Measurements from ENCODE around the gene PCOLCE2. TPM values are rescaled to one million over a fixed set of nuclear protein-coding genes. Genes with fewer than 3 reads are reported as not detected.
A peak's percentile ranks its signal among the peaks of the same experiment; 100 is the strongest.

PCOLCE2 gene
- polyA plus RNA-seq, 1 donor = 1.6 TPM

DNA sequence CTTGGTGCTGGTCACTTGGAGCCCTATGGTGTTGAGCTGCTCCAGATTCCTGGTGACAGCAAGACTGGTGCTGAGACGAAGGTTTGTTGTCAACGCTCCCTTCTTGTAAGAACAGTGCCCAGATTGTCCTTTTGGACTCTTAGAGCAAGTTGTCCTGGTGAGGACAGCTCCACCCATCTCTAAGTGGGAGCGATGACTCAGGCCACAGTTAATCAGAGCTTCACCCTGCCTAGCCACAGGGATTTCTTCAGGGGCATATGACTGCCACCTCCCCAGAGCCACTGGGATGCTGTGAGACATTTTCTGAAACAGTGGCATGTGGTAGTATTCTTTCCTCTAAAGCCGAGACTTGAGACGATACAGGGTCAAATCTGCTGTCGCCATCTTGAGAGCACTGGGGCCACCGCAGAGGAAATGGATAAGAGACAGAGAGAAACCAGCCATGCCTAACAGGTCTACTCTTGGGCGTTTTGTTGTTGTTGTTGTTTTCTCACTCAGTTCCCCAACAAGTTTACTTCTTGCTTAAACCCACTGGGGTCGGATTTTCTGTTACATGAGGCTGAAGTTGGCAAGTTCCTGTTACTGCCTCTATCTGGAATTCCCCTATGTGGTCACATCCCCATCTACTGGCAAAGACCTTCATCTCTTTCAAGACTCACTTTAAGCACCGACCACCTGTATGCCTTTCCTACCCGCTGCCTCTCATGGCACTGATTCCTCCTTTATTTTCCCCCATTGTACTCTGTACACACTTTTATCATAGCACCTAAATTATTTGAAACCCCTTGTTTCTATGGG is 16.0 kb upstream of the PCOLCE2 start:
- Histone ChIP-seq H3K4me3 (ENCODE audit: low read length) (no peak overlapping the region), H3K27ac (ENCODE audit: low read length) (peak overlapping the region; percentile 26), H3K36me3 (ENCODE audit: control insufficient read depth, insufficient read depth, low read length) (no peaks in the 10 kb centered on the region), H3K27me3 (ENCODE audit: control insufficient read depth, insufficient read depth, low read length) (peaks cover 4% of the 10 kb centered on the region), H3K4me1 (ENCODE audit: control insufficient read depth, insufficient read depth, low read length) (peaks cover 4% of the 10 kb centered on the region), H3K9me3 (ENCODE audit: control insufficient read depth, low read depth, low read length) (no peaks in the 10 kb centered on the region)
- WGBS (ENCODE audit: insufficient coverage, low lambda C conversion rate) = 90% methylated on average over 4 of the region's 11 CpGs
- DNase-seq = peak; percentile 73 to 85

DNA sequence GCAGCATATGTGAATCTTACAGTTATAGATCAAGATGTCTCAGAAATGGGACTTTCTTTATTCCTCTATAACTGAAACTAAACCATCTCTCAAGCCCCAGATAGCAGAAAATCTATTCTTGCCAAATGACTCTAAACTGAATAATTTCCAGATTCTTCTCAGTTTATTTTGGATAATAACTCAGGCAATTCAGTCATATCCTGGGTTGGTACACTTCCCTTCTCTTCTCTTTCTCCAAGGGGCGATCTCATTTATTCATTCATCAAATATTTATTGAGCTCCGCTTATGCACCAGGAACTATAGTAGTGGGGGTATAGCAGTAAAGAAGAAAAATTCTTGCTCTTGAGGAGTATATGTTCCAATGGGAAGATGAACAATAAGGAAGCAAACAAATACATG is 13.5 kb upstream of the PCOLCE2 start:
- Histone ChIP-seq H3K27me3 (ENCODE audit: control insufficient read depth, insufficient read depth, low read length) (peaks cover 8% of the 10 kb centered on the region), H3K9me3 (ENCODE audit: control insufficient read depth, low read depth, low read length) (no peaks in the 10 kb centered on the region), H3K4me1 (ENCODE audit: control insufficient read depth, insufficient read depth, low read length) (peaks cover 4% of the 10 kb centered on the region), H3K36me3 (ENCODE audit: control insufficient read depth, insufficient read depth, low read length) (no peaks in the 10 kb centered on the region), H3K27ac (ENCODE audit: low read length) (no peak overlapping the region), H3K4me3 (ENCODE audit: low read length) (no peak overlapping the region)
- 100% methylated on average over 2 of the region's 2 CpGs for WGBS (ENCODE audit: insufficient coverage, low lambda C conversion rate)
- DNase-seq = no peak

DNA sequence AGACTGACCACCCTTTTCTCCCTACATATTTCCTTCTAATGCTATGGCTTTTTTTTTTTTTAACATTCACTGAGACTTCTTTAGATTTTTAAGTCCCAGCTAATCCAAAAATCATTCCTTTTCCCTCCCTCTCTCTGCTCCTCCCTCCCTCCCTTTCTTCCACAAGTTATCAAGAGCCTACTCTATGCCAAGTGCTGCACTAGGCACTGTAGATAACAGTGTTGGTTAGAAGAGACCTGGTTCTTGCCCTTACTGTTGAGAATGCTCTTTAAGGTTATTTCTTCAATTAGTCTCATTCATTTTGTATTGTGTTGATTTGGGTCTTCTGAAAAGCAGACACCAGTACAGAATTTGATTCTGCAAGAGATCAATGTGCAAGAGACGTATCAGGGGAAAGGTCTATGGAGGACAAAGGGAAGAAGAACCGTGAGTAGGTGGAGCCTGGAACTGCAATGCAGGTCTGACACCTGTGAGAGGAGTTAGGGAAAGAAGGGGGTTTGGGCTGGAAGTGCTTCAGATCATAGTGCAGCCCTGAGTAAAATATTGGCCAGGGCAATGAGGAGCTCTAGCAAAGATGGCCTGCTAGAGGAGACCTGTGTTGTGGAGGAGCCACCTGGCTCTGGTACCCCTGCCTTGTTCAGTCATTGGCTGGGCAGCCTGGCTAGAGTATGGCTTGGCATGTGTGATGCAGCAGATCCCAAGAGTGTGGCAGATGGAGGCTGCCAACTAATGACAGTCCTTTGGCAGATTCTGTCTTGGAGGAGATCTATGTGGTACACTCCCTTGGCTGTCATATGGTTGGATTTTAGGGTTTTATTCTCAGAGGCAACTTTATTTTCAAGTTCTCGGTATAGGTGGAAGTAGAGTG is 9.7 kb upstream of the PCOLCE2 start:
- Histone ChIP-seq H3K27me3 (ENCODE audit: control insufficient read depth, insufficient read depth, low read length) (peaks cover 8% of the 10 kb centered on the region), H3K4me3 (ENCODE audit: low read length) (no peak overlapping the region), H3K27ac (ENCODE audit: low read length) (no peak overlapping the region), H3K4me1 (ENCODE audit: control insufficient read depth, insufficient read depth, low read length) (no peaks in the 10 kb centered on the region), H3K9me3 (ENCODE audit: control insufficient read depth, low read depth, low read length) (no peaks in the 10 kb centered on the region), H3K36me3 (ENCODE audit: control insufficient read depth, insufficient read depth, low read length) (no peaks in the 10 kb centered on the region)
- DNase-seq = no peak
- WGBS (ENCODE audit: insufficient coverage, low lambda C conversion rate) = 100% methylated on average over 1 of the region's 3 CpGs

DNA sequence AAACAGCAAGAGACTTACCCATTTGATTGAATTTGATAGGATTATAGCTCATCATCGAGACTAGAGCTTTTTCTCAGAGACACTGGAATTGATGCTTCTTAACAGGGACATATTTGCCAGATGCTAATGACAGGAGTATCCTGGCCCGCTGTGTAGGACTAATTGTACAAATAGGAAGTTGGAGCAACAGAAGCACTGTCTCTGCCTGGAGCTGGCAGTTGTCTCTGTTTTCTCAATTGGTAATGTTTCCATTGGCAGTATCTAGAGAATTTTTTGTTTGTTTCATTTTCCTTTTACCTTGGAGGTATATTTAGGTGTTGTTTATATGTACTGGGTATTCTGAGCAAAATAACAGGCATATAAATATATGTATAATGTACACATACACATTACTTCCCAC is 8.9 kb upstream of the PCOLCE2 start:
- H3K27me3 ChIP-seq (ENCODE audit: control insufficient read depth, insufficient read depth, low read length) = peaks cover 8% of the 10 kb centered on the region
- no peak overlapping the region for H3K4me3 ChIP-seq (ENCODE audit: low read length)
- no peaks in the 10 kb centered on the region for H3K36me3 ChIP-seq (ENCODE audit: control insufficient read depth, insufficient read depth, low read length)
- DNase-seq = no peak
- WGBS (ENCODE audit: insufficient coverage, low lambda C conversion rate) = no CpG with 5 or more reads among the region's 2 CpGs
- H3K9me3 ChIP-seq (ENCODE audit: control insufficient read depth, low read depth, low read length) = no peaks in the 10 kb centered on the region
- no peaks in the 10 kb centered on the region for H3K4me1 ChIP-seq (ENCODE audit: control insufficient read depth, insufficient read depth, low read length)
- no peak overlapping the region for H3K27ac ChIP-seq (ENCODE audit: low read length)

DNA sequence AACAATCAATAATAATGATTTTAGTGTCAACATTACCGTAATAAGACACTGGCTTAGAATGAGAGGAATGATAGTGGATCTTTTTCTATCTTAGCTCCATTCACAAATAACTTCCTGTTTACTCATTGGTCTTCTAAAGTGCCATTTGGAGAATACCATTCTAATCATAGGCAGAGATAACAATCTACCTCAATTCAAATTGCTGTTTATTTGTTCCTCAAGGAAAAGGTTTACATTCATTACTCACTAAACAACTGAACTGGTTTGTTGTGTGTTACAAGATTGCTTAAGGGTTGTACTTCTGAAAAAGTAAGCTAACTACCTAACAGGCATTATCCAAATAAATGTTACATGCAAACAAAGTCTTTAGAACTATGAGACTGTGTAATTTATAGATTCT is 8.1 kb upstream of the PCOLCE2 start:
- no peak for DNase-seq
- no CpG with 5 or more reads among the region's 1 CpG for WGBS (ENCODE audit: insufficient coverage, low lambda C conversion rate)
- H3K27ac ChIP-seq (ENCODE audit: low read length) = no peak overlapping the region
- H3K27me3 ChIP-seq (ENCODE audit: control insufficient read depth, insufficient read depth, low read length) = peaks cover 14% of the 10 kb centered on the region
- H3K36me3 ChIP-seq (ENCODE audit: control insufficient read depth, insufficient read depth, low read length) = no peaks in the 10 kb centered on the region
- no peaks in the 10 kb centered on the region for H3K4me1 ChIP-seq (ENCODE audit: control insufficient read depth, insufficient read depth, low read length)
- H3K9me3 ChIP-seq (ENCODE audit: control insufficient read depth, low read depth, low read length) = no peaks in the 10 kb centered on the region
- no peak overlapping the region for H3K4me3 ChIP-seq (ENCODE audit: low read length)

DNA sequence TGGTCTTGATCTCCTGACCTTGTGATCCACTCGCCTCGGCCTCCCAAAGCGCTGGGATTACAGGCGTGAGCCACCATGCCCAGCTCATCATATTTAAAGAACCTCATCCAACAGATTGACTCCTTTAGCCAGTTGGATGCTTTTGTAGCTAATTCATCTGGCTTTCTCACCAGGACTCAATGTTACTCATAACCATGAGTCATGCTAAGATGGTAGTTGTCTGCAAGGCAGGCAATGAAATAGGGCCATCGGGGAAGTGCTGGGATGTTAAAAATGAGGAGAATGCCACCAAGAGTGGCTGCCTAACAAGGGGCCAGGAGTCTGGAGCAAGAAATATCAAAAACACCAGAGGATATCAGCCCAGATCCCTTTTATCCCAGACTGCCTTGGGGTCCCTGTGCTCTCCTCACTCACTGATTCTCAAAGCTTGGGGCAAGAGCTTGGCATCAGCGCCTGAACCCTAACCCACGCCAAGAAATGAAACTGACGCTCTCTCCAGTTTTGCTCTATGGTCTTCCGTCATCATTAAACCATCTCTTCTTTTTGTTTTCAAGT is 7.4 kb upstream of the PCOLCE2 start:
- no peaks in the 10 kb centered on the region for H3K36me3 ChIP-seq (ENCODE audit: control insufficient read depth, insufficient read depth, low read length)
- no peak for DNase-seq
- H3K27ac ChIP-seq (ENCODE audit: low read length) = no peak overlapping the region
- H3K4me3 ChIP-seq (ENCODE audit: low read length) = no peak overlapping the region
- H3K27me3 ChIP-seq (ENCODE audit: control insufficient read depth, insufficient read depth, low read length) = peaks cover 21% of the 10 kb centered on the region
- 97% methylated on average over 4 of the region's 9 CpGs for WGBS (ENCODE audit: insufficient coverage, low lambda C conversion rate)
- no peaks in the 10 kb centered on the region for H3K9me3 ChIP-seq (ENCODE audit: control insufficient read depth, low read depth, low read length)
- no peaks in the 10 kb centered on the region for H3K4me1 ChIP-seq (ENCODE audit: control insufficient read depth, insufficient read depth, low read length)

DNA sequence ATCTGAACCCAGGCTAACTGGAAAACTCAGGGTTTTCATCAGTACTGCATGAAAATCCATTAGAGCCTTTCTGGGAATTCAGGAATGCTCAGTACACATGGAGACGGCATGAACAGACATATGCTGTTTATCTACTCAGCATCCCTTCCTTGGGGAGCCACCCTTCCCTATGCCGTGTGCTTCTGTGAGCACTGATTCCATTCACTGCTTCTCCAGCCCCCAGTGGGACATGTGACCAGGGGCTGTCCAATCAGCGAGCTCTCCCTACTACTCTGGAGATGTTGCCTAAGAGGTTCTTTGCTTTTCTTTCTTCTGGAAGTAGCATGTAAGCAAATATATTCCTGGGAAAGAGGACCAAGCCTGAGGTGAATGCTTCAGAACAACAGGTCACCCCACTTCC is 5.6 kb upstream of the PCOLCE2 start:
- no peak overlapping the region for H3K27ac ChIP-seq (ENCODE audit: low read length)
- no CpG with 5 or more reads among the region's 3 CpGs for WGBS (ENCODE audit: insufficient coverage, low lambda C conversion rate)
- peaks cover 34% of the 10 kb centered on the region for H3K27me3 ChIP-seq (ENCODE audit: control insufficient read depth, insufficient read depth, low read length)
- H3K4me3 ChIP-seq (ENCODE audit: low read length) = no peak overlapping the region
- DNase-seq = no peak
- no peaks in the 10 kb centered on the region for H3K36me3 ChIP-seq (ENCODE audit: control insufficient read depth, insufficient read depth, low read length)
- H3K4me1 ChIP-seq (ENCODE audit: control insufficient read depth, insufficient read depth, low read length) = no peaks in the 10 kb centered on the region
- no peaks in the 10 kb centered on the region for H3K9me3 ChIP-seq (ENCODE audit: control insufficient read depth, low read depth, low read length)

DNA sequence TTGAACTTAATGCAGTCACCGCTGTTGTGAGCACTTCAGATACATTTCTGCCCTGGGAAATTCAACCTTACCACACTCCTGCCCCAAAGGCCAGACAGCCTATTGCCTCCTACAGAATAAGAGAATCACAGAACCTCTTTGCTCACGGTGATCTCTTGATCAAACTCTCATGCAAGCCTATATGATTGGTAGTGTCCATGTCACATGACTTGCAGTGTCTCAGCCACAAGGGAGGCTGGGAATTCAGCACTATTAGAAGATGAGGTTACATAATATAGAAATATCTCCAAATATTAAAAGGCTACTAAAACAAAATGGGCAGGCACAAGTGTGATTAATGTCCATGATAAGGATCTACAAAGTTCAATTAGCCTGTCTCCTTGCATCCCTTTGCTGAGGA is 3.8 kb upstream of the PCOLCE2 start:
- Histone ChIP-seq H3K4me1 (ENCODE audit: control insufficient read depth, insufficient read depth, low read length) (peaks cover 6% of the 10 kb centered on the region), H3K27ac (ENCODE audit: low read length) (no peak overlapping the region), H3K9me3 (ENCODE audit: control insufficient read depth, low read depth, low read length) (peaks cover 3% of the 10 kb centered on the region), H3K27me3 (ENCODE audit: control insufficient read depth, insufficient read depth, low read length) (peaks cover 44% of the 10 kb centered on the region), H3K36me3 (ENCODE audit: control insufficient read depth, insufficient read depth, low read length) (no peaks in the 10 kb centered on the region), H3K4me3 (ENCODE audit: low read length) (no peak overlapping the region)
- WGBS (ENCODE audit: insufficient coverage, low lambda C conversion rate) = no CpG with 5 or more reads among the region's 2 CpGs
- DNase-seq = no peak

DNA sequence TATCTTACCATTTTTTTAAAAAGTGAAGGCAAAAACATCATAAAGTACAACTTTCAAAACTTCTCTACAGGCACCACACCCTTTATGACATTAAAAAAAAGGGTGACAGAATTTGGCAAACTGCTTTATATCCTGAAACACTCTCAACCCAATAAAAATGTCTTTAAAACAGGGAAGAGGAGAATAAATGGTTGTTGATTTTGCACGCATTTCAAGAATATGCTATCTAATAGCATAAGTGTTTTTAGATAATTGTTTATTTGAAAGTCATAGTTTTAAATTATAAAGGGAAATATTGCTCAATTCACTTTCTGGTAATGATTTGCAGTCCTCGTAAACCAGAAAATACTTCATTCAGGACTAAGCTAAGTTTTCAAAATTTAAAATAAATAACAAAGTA is 1.7 kb upstream of the PCOLCE2 start:
- Histone ChIP-seq H3K27me3 (ENCODE audit: control insufficient read depth, insufficient read depth, low read length) (peaks cover 58% of the 10 kb centered on the region), H3K27ac (ENCODE audit: low read length) (no peak overlapping the region), H3K9me3 (ENCODE audit: control insufficient read depth, low read depth, low read length) (peaks cover 3% of the 10 kb centered on the region), H3K4me1 (ENCODE audit: control insufficient read depth, insufficient read depth, low read length) (peaks cover 6% of the 10 kb centered on the region), H3K36me3 (ENCODE audit: control insufficient read depth, insufficient read depth, low read length) (no peaks in the 10 kb centered on the region), H3K4me3 (ENCODE audit: low read length) (no peak overlapping the region)
- 100% methylated on average over 1 of the region's 2 CpGs for WGBS (ENCODE audit: insufficient coverage, low lambda C conversion rate)
- DNase-seq = no peak

DNA sequence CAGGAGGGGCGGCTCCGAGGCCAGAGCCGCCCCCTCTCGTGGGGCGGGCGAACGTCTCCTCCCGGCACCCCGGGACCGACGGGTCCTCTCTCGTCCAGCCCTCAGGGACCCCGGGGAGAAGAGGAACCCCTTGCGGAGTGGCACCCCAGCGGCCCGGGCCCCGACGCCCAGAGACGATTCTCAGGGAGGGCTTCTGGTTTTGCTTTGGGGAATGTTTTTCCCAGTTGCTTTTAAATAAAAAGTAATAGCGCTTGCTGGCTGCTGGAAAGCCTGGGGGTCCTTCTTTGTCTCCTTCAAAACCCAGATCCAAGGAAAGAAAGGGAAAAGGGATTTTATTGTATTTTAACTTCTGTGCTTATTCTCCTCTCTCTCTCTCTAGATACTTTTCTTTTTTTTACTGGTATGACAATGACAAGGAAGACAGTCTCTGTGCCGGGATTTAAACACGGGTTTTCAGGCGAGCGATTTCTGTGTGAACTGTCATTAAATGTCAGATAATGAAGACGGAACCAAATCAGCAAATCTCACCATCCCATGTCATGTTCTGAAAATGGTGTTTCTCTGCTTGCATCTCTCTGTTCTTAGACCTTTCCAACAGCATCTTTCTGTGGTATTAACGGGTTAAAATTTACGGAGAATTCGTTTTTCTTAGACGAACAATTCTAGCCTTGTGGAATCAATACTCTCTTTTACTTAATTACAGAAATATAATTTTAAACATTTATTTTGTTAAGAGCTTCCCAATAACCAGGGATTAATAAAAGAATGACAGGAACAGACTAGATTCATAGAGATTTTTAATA is 530 bp upstream of the PCOLCE2 start:
- peak overlapping the region; percentile 41 for H3K4me3 ChIP-seq (ENCODE audit: low read length)
- H3K9me3 ChIP-seq (ENCODE audit: control insufficient read depth, low read depth, low read length) = peaks cover 3% of the 10 kb centered on the region
- H3K4me1 ChIP-seq (ENCODE audit: control insufficient read depth, insufficient read depth, low read length) = peaks cover 6% of the 10 kb centered on the region
- no peak for DNase-seq
- no peak overlapping the region for H3K27ac ChIP-seq (ENCODE audit: low read length)
- H3K27me3 ChIP-seq (ENCODE audit: control insufficient read depth, insufficient read depth, low read length) = peaks cover 64% of the 10 kb centered on the region
- no CpG with 5 or more reads among the region's 29 CpGs for WGBS (ENCODE audit: insufficient coverage, low lambda C conversion rate)
- H3K36me3 ChIP-seq (ENCODE audit: control insufficient read depth, insufficient read depth, low read length) = no peaks in the 10 kb centered on the region

All from large intestine (tissue), 3 donors.